Cerebellar nuclear complex (tissue), 1 donor: ENCODE data around the gene MAGI2.

ENCODE experiments used
- DNase-seq, 2 experiments: peaks; one replicate each; lab custom pipeline; 2025; lab: John Stamatoyannopoulos, UW

MAGI2 gene

DNA sequence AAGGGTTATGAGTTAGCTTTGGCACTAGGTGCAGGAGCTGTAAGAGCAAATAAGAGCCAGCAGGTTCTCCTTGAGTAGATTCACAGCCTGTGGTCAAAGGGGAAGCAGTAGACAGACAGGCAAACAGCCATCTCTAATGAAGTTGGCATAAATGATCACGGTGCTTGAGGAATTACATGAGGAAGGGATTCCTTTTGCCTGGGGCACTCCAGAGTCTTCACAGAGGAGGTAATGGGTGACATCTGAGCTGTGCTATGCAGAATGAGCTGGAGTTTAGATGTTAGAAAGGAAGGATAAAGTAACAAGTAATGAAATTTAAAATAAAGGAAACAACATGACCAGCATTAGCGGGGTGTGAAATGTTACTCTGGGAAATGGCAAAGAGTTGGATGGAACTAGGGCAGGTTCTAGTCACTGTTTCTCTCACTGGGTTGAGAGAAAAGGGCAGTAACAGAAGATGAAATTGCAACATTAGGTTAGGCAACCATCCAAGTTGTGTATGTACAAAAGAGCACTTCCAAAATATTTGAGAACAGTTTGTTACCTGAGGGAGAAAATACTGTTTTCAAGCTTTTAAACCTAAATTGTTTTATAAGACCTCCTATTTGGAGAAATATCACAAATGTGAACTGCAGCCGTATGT lies 1041.1 kb downstream of the MAGI2 start:
- DNase-seq: no peak

GRCh38 chr7:78407031-78407430 lies 1046.4 kb downstream of the MAGI2 start:
- no peak for DNase-seq

DNA sequence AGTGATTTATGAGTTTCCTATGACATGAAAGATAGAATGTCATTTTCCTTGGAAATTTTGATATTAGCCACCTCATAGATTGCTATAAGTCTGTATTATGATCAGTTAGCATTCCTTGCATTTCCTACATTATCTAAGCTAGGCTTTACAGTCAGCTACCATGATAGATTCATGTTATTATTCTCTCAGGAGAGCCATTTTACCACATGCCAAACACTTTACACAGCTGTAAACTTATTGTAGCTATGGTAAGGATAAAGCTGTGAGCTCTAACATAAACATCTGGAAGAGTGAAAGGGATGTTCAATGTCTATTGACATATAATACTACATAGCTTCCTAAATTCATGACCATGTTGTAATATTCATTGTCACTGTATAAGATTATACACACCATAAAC lies 1046.9 kb downstream of the MAGI2 start:
- no peak for DNase-seq

DNA sequence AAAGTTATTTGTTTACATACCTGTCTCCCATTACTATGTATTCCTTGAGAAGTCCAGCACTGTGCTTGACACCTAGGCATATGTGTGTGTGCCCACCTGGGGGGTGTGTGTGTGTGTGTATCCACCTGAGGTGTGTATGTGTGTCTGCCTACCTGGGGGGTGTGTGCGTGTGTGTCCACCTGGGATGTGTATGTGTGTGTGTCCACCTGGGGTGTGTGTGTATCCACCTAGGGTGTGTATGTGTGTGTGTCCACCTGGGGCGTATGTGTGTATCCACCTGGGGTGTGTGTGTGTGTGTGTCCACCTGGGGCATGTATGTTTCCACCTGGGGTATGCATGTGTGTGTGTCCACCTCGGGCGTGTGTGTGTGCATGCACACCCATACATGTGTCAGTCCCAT lies 1051.4 kb downstream of the MAGI2 start:
- no peak for DNase-seq

GRCh38 chr7:78400038-78400437 lies 1053.4 kb downstream of the MAGI2 start:
- DNase-seq: no peak

GRCh38 chr7:78399033-78399769 lies 1054.3 kb downstream of the MAGI2 start:
- no peak for DNase-seq

DNA sequence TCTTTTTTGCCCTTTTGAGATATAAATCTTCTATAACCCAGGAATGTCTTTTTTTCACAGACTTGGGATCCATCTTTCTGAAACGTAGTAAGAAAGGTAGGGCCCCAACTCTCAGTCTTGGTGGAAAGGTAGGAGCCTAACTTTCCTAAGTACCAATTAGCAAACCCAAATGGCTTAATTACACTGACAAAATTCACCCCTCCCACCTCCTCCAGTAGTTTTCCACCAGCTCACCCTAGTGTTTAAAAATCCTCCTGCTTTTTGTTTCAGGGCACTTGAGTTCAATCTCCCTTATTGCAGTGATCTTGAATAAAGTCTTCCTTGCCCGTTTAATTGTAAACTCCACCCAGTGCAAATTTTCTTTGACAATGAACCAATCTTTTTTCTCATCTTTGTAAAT lies 1054.9 kb downstream of the MAGI2 start:
- no peak for DNase-seq

- no peak for DNase-seq
Observed at GRCh38 chr7:78398081-78398480, 1055.4 kb downstream of the MAGI2 start.

GRCh38 chr7:78396210-78396609 lies 1057.3 kb downstream of the MAGI2 start:
- no peak for DNase-seq

GRCh38 chr7:78395298-78396036 lies 1058.0 kb downstream of the MAGI2 start:
- no peak for DNase-seq

GRCh38 chr7:78389022-78389421 lies 1064.4 kb downstream of the MAGI2 start:
- no peak for DNase-seq

DNA sequence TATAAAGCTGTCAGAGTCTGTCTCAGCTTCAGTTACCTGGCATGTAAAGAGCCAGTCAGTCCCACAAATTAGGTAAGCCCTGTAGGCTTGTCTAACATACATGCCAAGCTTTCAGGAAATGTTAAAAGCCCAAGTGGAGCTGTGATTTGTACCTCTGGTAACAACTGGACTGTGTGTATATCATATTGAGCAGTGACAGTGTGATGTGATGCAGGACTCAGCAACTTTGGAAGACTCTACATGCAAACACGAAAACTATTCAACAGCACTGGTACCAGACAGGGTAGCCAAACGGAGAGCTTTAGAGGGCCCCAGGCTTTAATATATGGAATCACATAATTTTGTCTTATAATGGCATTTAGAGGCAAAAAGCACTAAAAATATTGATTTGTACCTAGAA lies 1066.9 kb downstream of the MAGI2 start:
- DNase-seq: no peak

DNA sequence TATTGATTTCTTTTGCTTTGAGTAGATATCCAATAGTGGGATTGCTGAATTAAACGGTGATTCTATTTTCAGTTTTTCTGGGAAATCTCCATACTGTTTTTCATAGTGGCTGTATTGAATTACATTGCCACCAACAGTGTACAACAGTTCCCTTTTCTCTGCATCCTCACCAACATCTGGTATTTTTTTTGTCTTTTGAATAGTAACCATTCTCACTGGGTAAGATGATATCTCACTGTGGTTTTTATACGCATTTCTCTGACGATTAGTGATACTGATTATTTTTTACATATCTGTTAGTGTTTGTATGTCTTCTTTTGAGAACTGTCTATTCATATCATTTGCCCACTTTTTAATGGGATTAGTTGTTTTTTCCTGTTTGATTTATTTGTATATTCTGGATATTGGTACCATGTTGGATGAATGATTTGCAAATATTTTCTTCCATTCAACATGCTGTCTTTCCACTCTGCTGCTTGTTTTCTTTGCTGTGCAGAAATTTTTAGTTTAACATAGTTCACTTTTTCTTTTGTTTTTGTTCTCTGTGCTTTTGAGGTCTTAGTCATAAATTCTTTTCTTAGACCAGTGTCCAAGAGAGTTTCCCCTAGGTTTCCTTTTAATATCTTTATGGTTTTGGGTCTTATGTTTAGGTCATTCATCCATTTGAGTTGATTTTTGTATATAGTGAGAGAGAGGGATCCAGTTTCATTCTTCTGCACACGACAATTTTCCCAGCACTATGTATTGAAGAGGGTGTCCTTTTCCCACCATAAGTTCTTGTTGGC lies 1070.2 kb downstream of the MAGI2 start:
- DNase-seq: no peak

- no peak for DNase-seq
Observed at GRCh38 chr7:78379148-78379547, 1074.3 kb downstream of the MAGI2 start.

DNA sequence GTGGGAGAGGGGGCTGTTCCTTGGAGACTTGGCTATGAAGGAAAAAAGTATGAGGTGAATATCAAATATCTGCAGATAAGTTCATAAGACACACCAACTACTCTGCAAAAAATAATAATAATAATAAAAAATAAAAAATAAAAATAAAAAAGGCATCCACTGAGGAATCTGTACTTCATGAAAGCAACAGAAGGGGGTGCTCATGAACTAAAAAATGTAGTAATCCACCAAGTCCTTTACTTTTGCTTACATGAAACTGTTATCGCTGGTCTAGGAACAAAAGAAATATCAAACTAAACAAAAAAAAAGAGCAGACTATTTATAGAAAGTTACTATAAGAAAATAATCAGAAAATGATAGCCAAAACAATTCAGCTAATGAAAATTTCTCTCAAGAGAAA lies 1075.9 kb downstream of the MAGI2 start:
- no peak for DNase-seq

DNA sequence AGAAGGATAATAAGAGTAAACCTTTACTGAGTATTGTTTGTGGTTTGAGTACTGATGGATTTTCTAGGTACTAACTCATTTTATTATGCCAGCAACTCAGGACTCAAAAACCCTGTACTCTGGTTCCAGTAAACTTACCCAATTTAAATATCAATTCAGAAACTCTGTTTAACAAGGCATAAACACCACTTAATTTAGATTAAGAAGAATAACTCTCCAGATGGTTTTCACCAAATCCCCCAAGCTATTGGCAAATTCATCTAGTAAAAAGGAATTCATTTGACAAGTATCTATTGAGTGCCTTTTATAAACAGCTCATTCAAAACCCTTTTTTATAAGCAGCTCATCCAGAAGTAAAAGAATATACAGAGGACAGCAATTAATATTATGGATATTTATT lies 1082.5 kb downstream of the MAGI2 start:
- no peak for DNase-seq

DNA sequence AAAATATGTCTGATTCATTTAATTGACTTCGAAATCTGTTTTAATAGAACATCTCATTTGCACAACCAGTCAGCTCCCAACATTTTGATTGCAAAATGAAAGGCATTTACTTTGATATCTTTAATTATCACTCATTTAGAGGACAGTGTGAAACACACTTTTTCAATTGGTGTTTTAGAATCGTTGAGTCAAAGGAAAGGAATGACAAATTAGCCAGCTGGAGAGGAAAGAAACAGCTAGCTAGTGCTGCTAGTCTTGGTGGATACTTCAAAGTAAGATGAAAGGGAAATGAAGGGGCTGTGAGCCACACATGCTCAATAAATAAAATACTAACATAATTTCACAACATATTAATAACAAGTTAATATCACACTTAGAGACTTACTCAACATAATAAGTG lies 1084.7 kb downstream of the MAGI2 start:
- no peak for DNase-seq

- DNase-seq: no peak
Observed at GRCh38 chr7:78367280-78367773, 1086.1 kb downstream of the MAGI2 start.

DNA sequence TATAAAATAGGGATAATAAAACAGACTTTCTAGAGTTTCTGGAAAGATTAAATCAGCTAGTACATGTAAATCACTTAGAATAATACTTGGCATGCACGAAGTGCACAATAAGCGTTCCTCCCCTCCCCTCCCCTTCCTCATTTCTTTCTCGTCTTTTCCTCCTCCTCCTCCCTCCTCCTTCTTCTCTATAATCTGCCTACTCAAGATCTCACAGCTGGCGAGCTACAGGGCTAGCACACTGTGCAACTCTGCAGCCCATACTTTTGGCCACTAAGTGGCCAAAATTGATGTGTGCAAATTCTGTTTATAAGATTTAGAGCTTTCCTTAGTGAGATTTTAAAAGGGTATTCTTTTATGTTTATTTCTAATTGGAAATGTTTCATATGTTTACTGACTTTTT lies 1089.6 kb downstream of the MAGI2 start:
- no peak for DNase-seq

DNA sequence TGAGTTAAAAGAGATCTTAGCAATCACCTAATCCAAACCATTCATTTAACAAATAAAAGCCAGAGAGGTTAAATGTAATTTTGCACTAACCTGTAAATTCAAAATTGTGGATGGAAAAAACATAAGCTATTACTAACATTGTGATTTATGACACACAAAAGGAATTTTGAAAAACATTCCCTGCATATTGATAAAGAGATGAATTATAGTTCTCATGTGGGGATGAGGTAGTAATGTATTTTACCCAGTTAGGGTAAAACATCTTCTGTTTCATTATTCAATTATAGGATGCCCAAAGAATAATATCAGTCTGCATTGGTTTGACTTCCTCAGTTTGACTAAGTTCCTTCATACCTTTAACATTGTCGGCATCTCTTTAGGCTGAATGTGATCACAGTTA lies 1093.6 kb downstream of the MAGI2 start:
- no peak for DNase-seq

GRCh38 chr7:78357709-78358108 lies 1095.8 kb downstream of the MAGI2 start:
- DNase-seq: no peak

GRCh38 chr7:78355834-78356233 lies 1097.6 kb downstream of the MAGI2 start:
- DNase-seq: no peak
